Smooth muscle cell (in vitro differentiated cells): ENCODE results near the gene CRMP1. TPM values are rescaled to one million over a fixed set of nuclear protein-coding genes. Genes with fewer than 3 reads are reported as not detected.

ENCODE experiments used
- DNase-seq: peaks from one replicate; lab custom pipeline; 2025; ENCODE audit not compliant: unreplicated experiment; lab: John Stamatoyannopoulos, UW
- H2AFZ ChIP-seq: fragments of 200-600 bp; sonication (generic); 2 replicates; pipeline ENCODE4 v1.6.0; 2016; ENCODE audit warnings: antibody characterized with exemption, low read depth, mild to moderate bottlenecking
- H3F3A ChIP-seq: fragments of 200-600 bp; sonication (generic); 2 replicates; pipeline ENCODE4 v1.6.0; 2017; ENCODE audit warnings: antibody characterized with exemption, low read depth
- H3K27ac ChIP-seq: fragments of 200-600 bp; sonication (generic); 2 replicates; pipeline ENCODE4 v1.5.1; 2016; ENCODE audit warnings: low read depth, mild to moderate bottlenecking
- H3K27me3 ChIP-seq: fragments of 200-600 bp; sonication (generic); 2 replicates; pipeline ENCODE4 v1.6.1; 2016; ENCODE audit warnings: low read depth, mild to moderate bottlenecking
- H3K36me3 ChIP-seq: fragments of 200-600 bp; sonication (generic); 2 replicates; pipeline ENCODE4 v1.5.1; 2016; ENCODE audit warnings: low read depth
- H3K4me1 ChIP-seq: fragments of 200-600 bp; sonication (generic); 2 replicates; pipeline ENCODE4 v1.5.1; 2016; ENCODE audit warnings: low read depth
- H3K4me2 ChIP-seq: fragments of 200-600 bp; sonication (generic); 2 replicates; pipeline ENCODE4 v1.6.0; 2016; ENCODE audit warnings: mild to moderate bottlenecking
- H3K4me3 ChIP-seq: fragments of 200-600 bp; sonication (generic); 2 replicates; pipeline ENCODE4 v1.5.1; 2016; ENCODE audit warnings: mild to moderate bottlenecking
- H3K79me2 ChIP-seq: fragments of 200-600 bp; sonication (generic); 2 replicates; pipeline ENCODE4 v1.6.0; 2016; ENCODE audit warnings: low read depth, mild to moderate bottlenecking
- H3K9ac ChIP-seq: fragments of 200-600 bp; sonication (generic); 2 replicates; pipeline ENCODE4 v1.6.0; 2016; ENCODE audit warnings: low read depth
- H3K9me3 ChIP-seq: fragments of 200-600 bp; sonication (generic); replicated peaks from 2 replicates; pipeline ENCODE4 v1.5.1; 2016; ENCODE audit warnings: low read depth
- H4K20me1 ChIP-seq: fragments of 200-600 bp; sonication (generic); 2 replicates; pipeline ENCODE4 v1.6.0; 2016; ENCODE audit warnings: low read depth
- CTCF ChIP-seq: fragments of 200-600 bp; sonication (generic); IDR thresholded peaks from 2 replicates; pipeline ENCODE4 v1.5.1; 2017; ENCODE audit warnings: borderline replicate concordance, mild to moderate bottlenecking, antibody characterized with exemption; ENCODE audit not compliant: insufficient read depth, poor library complexity, severe bottlenecking
- WGBS: methylation state at CpG from one replicate; pipeline ENCODE4 v1.1.7; 2016; ENCODE audit warnings: low lambda C conversion rate; 5-methylcytosine and 5-hydroxymethylcytosine counted together
- polyA plus RNA-seq: library from polyadenylated mRNA; unstranded; fragments of >200 nt; fragmentation: Nextera tagmentation; extraction: Ambion mirVana; gene quantifications from 2 replicates; pipeline ENCODE4 v1.2.1, GENCODE V29; 2016
- total RNA-seq: library from RNA; depleted of rRNA; stranded (reverse); fragments of >200 nt; gene quantifications from 2 replicates; pipeline ENCODE4 v1.2.3, GENCODE V29; 2014

CRMP1 gene
- total and polyA plus RNA-seq, 2 experiments from 2014 or later = 12.5 to 18.6 TPM

- H3K4me2 ChIP-seq = no peak overlapping the region
- no peaks in the 10 kb centered on the region for H3F3A ChIP-seq
- no peak overlapping the region for H3K4me3 ChIP-seq
- H3K9ac ChIP-seq = no peak overlapping the region
- no peaks in the 10 kb centered on the region for H3K4me1 ChIP-seq
- H3K27me3 ChIP-seq = no peaks in the 10 kb centered on the region
- TF ChIP-seq CTCF = no peak
- no peaks in the 10 kb centered on the region for H4K20me1 ChIP-seq
- no peak for DNase-seq
- H2AFZ ChIP-seq = no peak overlapping the region
- no peaks in the 10 kb centered on the region for H3K79me2 ChIP-seq
- no peaks in the 10 kb centered on the region for H3K36me3 ChIP-seq
- WGBS = 92% methylated on average over 9 of the region's 9 CpGs
- H3K27ac ChIP-seq = no peak overlapping the region
- H3K9me3 ChIP-seq = no peaks in the 10 kb centered on the region
These were observed 40.2 kb downstream of the CRMP1 start for GRCh38 chr4:5852523-5853202.

- H3K27me3 ChIP-seq = no peaks in the 10 kb centered on the region
- H3K36me3 ChIP-seq = no peaks in the 10 kb centered on the region
- WGBS = 84% methylated on average over 4 of the region's 4 CpGs
- H3F3A ChIP-seq = no peaks in the 10 kb centered on the region
- no peak overlapping the region for H3K4me3 ChIP-seq
- H3K9me3 ChIP-seq = no peaks in the 10 kb centered on the region
- TF ChIP-seq CTCF = no peak
- H2AFZ ChIP-seq = no peak overlapping the region
- no peak overlapping the region for H3K9ac ChIP-seq
- no peak overlapping the region for H3K27ac ChIP-seq
- no peaks in the 10 kb centered on the region for H3K4me1 ChIP-seq
- H3K79me2 ChIP-seq = no peaks in the 10 kb centered on the region
- no peak overlapping the region for H3K4me2 ChIP-seq
- no peaks in the 10 kb centered on the region for H4K20me1 ChIP-seq
- DNase-seq = no peak
These were observed 41.1 kb downstream of the CRMP1 start for GRCh38 chr4:5851637-5852301.

GRCh38 chr4:5845035-5845905, 47.6 kb downstream of the CRMP1 start:
- no peaks in the 10 kb centered on the region for H3K9me3 ChIP-seq
- H3K4me2 ChIP-seq = no peak overlapping the region
- no peaks in the 10 kb centered on the region for H3F3A ChIP-seq
- H3K4me1 ChIP-seq = no peaks in the 10 kb centered on the region
- H3K79me2 ChIP-seq = no peaks in the 10 kb centered on the region
- no peak overlapping the region for H2AFZ ChIP-seq
- no peaks in the 10 kb centered on the region for H3K27me3 ChIP-seq
- no peaks in the 10 kb centered on the region for H3K36me3 ChIP-seq
- no peak overlapping the region for H3K9ac ChIP-seq
- H3K4me3 ChIP-seq = no peak overlapping the region
- DNase-seq = no peak
- no peak for TF ChIP-seq CTCF
- WGBS = 92% methylated on average over 13 of the region's 13 CpGs
- no peak overlapping the region for H3K27ac ChIP-seq
- no peaks in the 10 kb centered on the region for H4K20me1 ChIP-seq
